Skeletal muscle cell (primary cell): Measurements from ENCODE around the gene HIBADH.
A peak's percentile ranks its signal among the peaks of the same experiment; 100 is the strongest.

Experiments
- DNase-seq: peaks from one replicate; pipeline ENCODE4 v3.0.0-alpha.2; 2010; ENCODE audit warnings: low read depth
- H3K4me3 ChIP-seq: 2 replicates; pipeline ENCODE4 v1.5.1; 2011; ENCODE audit warnings: low read depth, mild to moderate bottlenecking, control low read depth, low read length, moderate library complexity

The HIBADH gene

DNA sequence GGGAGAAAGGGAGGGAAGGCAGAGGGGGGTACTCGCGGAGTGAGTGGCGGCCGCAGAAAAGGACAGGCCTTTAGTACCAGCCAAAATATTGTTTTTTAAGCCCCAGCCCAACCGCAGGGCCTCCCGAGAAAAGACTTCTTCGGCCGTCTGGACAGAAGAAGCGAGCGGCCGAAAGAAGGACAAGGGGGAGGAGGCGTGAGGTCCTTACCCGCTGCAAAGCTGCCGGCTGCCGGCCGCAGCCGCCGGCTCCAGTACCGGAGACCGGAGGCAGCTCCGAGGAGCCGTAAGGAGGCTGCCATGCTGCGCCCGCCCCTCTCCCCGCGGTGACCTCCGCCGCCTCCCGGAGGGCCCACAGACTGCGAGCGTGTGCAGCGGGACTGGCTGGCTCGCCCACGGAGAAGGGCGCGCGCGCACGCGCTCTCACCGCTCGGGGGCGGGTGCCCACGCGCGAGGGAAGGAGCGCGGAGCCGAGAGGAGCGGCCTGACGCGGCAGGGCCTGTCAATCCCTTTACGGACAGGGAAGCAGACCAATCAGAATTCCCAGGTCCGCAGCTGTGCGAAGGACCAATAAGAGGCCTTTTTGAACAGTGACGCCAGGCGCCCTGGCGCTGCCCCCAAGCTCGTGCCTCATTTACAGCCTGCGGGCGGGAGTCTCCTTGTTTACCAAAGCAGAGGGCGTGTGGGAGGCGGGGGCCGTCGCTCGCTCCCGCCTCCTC is at the start of gene HIBADH:
TSS of gene HIBADH (minus strand) at position 394 of the 716 bp plus-strand sequence. CDS start at position 299, 95 bp downstream.
- H3K4me3 ChIP-seq, result peak within 1 kb of the TSS; percentile 78
- peak; percentile 98 for DNase-seq

DNA sequence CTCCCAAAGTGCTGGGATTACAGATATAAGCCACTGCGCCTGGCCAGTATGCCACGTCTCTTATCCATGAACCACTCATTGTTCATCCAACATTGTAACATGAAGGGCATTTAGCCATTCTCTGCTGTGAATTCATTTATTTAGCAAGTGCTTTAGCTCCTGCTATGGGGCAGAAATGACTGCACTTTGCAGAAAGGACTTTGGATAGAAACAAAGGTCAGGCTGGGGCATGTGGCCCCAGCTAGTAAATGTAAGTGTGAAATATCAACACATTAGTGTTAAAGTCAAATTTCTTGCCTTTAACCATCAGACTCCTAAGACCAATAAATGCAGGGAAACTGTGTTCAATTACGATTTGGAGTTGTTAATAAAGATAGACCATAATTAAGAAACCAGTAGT is 49.5 kb upstream of the HIBADH start:
- no peak for DNase-seq
- no peak overlapping the region for H3K4me3 ChIP-seq

DNA sequence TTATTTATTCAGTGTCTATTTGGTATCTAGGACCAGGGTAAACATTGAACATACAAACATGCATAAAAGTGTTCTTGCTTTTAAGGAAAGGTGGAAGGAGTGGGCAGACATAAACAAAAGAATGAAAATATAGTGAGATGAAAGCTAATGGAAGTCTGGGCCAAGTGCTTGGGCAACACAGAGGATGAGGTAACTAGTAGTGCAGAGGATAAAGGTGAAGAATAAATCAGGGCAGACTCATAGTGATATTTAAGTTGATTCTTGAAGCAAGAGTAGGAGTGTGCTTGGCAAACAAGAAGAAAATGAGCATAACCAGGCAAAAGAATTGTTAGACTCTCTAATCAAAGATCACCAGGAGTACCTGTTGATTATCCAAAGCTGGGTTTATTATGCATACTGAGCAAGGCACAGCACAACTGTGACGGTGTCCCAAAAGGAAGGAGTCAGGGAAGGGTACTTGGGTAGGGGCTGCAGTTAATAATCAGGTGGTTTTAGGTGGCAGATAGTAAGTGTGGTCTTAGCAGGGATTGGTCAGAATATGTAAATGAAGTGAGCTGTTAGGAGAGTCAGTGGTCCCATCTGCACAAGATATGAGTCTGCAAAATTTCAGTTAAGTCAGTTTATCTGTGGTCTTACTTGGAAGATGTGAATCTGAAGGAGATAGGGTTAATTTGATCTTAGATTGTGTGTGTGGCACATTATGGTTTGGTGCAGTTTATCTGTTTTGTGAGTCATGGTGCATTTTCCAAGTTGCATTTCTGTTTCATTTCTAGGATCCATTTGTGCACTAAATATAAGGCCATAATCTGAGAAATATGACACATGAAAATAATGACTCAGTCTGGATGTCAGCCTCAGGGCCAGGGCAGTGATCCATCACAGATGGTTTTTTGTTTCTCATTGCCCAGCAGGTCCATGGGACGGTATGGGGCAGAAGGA is 46.7 kb upstream of the HIBADH start:
- DNase-seq, result no peak

DNA sequence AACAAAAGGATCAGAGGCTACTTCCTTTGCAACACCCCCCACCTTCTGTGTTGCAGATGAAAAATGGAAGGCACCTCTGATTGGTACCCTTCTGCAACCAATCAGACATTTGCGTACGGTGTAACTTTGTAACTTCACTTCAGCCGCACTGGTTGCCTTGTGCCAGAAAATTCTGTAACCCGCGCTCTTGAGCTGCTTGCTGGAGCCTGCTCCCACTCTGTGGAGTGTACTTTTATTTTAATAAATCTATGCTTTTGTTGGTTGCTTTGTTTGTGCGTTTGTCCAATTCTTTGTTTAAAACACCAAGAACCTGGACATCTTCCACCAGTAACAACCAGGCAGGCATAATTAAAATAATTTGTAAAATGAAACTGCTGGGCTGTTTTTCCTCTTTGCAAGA is 45.8 kb upstream of the HIBADH start:
- DNase-seq, result no peak
- no peak overlapping the region for H3K4me3 ChIP-seq

More for the DNA sequence above, 46.7 kb upstream of the HIBADH start:
- H3K4me3 ChIP-seq, result no peak overlapping the region

DNA sequence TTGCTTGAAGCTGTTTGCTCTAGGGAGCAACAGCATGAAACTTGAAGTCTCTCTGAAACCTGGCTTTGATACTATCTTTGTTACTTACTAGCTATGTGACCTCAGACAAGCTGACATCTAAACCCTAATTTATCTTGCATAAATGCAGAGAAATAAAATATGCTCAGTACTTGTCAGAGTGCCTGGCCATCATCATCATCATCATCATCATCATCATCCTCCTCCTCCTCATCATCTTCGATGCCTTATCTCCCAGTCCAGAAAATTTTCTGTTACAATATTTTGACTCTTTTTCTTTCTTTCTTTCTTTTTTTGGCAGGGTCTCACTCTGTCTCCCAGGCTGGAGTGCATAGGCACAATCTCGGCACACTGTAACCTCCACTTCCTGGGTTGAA is 42.5 kb upstream of the HIBADH start:
- no peak for DNase-seq
- H3K4me3 ChIP-seq, result no peak overlapping the region

DNA sequence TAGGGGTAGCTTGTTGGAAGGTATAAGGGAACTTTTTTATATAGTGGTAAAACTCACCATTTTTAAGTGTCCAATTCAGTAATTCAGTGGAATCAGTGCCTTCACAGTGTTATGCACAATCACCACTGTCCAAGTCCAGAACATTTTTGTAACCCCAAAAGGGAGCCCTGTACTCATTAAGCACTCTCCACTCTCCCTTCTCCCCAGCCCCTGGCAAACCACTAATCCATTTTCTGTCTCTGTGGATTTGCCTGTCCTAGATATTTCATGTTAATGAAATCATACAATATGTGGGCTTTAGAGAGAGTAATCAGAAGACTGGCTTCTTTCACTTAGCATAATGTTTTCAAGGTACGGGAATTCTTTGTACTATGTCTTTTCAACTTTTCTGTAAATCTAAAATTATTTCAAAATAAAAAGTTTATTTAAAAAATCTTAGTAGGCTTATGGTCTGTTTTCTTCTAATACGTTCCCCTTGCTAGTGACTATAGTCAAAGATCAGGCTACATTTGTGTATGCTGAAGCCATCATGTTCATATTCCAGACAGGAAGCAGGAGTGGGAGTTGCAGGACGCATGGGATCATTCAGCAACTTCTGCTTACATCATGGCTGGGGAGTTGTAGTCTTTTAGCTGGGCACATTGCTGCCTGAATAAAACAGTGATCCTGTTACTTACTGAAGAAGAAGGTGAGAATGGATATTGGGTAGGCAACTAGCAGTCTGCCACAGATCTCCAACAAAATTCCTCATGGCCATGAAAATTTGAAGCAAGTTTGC is 41.9 kb upstream of the HIBADH start:
- no peak overlapping the region for H3K4me3 ChIP-seq
- no peak for DNase-seq

DNA sequence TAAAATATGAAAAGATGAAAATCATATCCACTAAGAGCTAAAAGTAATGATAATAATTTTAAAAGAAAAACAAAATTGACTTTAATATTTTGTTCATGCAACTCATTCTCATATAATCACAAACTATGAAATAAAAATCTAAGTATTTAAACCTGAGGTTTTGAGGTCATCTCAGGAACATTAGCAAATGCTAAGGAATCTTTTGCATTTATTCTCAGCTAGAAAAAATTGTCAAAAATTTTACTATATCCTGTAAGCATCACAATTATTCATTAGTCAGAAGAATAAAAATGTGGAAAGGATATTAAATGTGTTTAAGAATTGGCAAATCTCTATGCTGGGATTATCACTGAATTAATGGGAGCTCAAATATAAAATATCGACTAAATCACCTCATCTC is 40.5 kb upstream of the HIBADH start:
- DNase-seq, result no peak
- H3K4me3 ChIP-seq, result no peak overlapping the region

DNA sequence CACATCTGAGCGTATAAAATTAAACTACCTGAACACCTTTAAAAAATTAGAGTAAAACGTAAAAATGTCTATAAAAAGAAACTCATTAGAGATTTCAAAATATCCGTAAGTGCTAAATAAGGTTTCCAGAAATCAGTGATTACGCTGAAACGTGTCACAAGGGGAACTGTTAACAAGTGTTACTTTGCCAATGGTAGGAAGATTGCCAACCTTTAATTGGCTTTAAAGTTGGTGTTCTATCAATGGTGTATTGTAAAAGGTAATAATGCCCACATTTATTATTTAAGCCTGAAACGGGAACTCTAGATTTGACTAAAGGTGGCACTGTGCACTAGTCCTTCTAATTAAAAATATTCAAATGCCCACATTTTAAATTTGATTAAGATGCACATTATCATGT is 37.8 kb upstream of the HIBADH start:
- no peak for DNase-seq

DNA sequence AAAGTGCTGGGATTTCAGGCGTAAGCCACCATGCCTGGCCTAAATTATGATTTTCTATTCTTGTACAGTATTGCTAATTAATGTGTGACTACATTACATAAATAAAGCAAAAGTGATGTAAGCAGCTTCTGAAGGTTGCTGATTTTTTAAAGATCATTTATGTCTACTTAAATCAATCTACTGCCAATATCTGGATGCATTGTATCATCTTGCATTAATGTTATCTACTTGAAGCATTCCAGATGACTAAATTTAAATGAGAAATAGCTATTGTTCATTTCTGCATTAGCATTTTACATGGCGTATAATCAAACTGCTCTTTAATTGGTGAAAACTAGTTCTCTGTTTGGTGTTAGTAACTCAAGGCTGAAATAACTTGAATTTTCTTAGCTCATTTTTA is 37.1 kb upstream of the HIBADH start:
- no peak for DNase-seq
- H3K4me3 ChIP-seq, result no peak overlapping the region

More for the DNA sequence above, 37.8 kb upstream of the HIBADH start:
- no peak overlapping the region for H3K4me3 ChIP-seq

DNA sequence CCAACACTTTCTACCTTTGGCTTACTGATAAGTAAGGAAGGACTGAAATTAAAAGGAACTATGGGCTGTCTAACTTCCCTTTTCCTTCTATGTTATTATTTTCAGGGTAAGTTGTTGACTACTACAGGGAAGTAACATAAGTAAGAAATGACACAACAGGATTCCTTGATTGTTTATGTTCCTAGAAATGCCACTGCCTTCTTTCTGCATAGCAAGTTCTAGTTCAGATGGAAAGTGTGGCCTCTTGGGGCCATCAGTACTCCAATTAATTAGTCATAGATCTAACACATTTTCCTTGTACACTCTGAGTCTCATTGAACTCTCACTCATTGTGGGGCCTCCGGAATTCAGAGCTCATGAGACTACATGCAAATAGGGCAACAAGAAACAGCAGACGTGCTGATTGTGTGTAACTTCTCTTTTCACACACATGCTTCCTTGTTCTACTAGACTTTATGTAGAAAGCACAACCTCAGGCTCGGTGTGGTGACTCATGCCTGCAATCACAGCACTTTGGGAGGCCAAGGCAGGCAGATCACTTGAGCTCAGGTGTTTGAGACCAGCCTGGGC is 35.3 kb upstream of the HIBADH start:
- H3K4me3 ChIP-seq, result no peak overlapping the region
- no peak for DNase-seq

DNA sequence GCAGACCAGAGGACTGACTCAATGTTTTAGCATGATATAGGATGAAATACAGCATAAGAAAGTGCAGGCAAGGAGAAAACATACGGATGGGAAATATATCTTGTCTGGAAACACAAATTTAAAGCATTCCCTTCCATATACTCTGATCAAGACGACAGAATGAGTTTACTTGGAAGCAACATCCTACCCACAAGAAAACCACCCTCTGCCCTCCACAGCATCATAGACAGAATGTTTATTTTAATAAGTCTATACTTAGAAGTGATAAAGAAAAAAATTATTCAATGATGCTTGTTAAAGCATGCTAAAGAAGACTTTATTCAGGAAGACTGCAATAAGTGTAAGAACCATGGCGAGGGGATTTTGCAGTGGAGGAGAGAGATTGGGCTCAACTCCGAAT is 32.4 kb upstream of the HIBADH start:
- DNase-seq, result no peak
- H3K4me3 ChIP-seq, result no peak overlapping the region

DNA sequence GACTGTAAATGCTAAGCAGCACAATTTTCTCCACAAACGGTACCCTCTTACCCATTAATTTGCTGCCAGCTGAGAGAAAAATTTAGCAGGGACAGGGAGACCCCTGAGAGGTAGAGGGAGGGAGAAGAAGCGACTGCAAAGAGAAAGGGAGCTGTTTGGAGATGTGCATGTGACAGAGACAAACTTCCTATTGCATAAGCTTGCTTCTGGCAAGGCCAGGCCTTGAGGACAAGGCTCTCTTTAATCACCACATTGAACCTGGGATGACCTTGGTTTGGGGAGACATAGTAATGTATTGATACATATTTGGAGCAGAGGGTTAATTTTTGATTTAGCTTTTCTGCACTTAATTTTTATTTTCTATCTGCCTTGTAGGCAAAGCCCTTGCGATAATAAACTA is 31.1 kb upstream of the HIBADH start:
- no peak for DNase-seq
- no peak overlapping the region for H3K4me3 ChIP-seq

DNA sequence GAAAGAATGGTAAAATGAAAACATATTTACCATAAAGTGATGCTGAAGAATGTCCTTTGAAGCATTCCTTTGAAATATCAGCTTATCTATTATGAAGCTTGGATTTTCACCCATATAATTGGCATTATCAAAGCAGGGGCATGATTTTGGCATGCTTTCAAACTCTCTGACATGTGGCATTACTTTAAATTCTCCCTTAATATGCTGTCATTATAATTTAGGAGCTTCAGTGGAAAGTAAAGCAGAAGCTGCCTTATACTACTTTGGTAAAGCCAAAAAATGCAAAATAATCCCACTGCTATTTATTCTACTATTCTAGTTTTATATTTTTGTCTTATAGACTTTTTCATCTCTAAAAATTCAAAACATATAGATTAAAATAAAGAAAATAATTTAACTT is 28.0 kb upstream of the HIBADH start:
- H3K4me3 ChIP-seq, result no peak overlapping the region
- no peak for DNase-seq

DNA sequence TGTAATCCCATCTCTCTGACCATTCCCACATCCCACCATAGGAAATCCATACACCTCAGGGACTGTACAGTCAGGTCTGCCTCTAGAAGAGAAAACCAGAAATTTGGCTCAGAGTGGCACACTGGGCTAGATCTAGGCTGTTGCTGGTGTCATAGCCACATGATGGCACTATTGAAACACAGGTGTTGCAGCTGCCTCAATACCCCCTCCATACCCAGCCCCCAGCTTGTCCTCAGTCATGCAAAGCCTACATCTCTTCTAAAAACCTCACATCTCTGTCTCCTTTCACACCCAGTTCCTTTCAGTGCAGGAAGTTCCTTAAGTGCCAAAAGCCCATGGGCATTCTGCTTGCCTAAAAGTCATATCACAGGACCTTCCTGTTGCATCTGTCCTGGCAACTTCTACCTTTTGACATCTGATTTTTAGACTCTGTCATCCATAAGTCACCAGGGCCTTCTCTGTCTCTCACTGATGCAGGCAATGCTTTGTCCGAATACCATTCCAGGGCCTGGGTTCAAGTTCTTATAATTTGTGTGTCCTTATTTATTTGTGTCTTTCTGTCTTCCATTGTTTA is 27.0 kb upstream of the HIBADH start:
- no peak for DNase-seq
- no peak overlapping the region for H3K4me3 ChIP-seq

DNA sequence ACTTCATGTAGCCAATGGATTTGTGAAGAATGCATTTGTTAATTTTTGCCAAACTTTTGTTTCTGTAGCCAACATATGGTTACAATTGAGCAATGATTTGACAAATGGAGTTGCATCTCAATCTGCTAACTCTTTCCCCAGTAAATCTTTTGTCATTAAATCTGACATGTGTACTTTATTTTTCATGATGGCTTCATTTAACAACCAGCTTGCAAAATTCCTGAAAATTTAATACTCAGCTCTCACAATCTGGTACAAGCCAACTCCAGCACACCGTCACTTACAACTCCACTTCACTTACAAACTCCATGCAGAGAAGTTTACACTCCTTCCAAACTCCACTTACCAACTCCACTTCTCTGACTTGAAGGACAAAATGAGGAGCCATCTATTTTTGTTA is 26.5 kb upstream of the HIBADH start:
- DNase-seq, result no peak

DNA sequence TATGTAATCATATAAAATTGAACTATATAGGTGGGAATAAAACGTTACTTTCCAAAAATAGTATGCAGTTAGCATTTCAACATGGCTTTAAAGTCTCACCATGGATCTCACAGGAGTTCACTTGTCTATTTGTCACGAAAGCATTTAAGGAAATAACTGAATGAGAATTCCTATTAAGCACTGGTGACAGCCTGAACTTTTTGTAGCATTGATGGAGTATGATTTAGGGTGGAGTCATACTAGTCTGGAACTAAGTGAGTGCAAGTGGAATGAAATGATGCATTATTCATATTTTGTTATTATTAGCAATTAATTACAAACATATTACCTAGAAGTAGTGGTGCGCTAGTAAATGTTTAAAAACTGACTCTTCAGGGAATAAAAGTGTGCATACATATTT is 26.0 kb upstream of the HIBADH start:
- no peak for DNase-seq
- H3K4me3 ChIP-seq, result no peak overlapping the region

More for the DNA sequence above, 26.5 kb upstream of the HIBADH start:
- no peak overlapping the region for H3K4me3 ChIP-seq

DNA sequence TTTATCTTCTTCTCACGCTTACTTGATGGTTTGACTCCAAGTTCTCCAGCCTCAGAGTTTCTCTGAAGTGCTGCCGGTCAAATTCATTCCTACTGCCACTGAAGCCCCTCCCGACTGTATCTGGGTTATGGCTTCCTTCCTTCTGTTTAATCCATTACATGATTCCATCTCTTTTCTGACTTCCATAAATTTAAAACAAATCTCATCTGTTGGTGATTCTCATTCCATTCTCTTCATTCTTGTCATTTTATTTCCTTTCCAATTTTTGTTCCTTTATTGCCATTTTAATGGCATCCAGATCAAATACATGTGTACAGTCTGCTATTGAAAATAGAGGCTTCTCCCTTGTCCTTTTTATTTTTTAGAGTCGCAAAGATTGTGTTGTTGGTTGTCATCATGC is 25.4 kb upstream of the HIBADH start:
- no peak overlapping the region for H3K4me3 ChIP-seq
- no peak for DNase-seq

DNA sequence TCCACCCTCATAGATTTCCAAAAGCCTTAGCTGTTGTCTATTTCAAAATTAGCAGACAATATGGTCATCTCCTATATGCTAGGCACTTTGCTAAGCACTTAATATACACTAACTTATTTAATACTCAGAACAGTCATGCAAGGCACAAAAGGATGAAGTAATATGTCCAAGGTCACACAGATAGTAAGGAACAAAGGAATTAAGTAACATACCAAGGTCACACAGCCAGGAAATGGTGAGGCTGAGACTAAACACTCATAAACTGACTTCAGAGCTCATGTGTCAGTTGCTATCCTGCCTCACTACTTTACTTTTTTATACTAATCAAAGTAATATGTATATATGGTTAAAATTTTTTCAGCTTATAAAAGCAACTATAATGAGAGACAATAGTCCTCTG is 23.6 kb upstream of the HIBADH start:
- no peak overlapping the region for H3K4me3 ChIP-seq
- no peak for DNase-seq

DNA sequence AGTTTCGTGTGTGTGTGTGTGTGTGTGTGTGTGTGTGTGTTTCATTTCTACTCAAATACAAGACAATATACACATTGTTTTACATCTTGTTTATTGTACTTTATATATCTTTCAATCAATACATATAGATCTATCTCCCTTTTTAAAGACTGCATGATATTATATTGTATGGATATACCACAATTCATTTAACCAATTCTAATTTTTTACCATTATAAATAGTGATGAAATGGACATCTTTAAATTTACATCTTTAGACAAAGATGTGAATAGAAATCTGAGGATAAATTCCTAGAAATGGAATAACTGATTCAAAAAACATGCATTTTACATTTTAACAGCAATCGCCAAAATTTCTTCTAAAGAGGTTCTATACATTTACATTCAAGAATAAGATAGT is 23.2 kb upstream of the HIBADH start:
- no peak for DNase-seq
- H3K4me3 ChIP-seq, result no peak overlapping the region
